OCI-LY3 (cell line): ENCODE results near the gene FABP1.

ENCODE experiments used
- EZH2phosphoT487 ChIP-seq: fragments of 200-600 bp; shearing (Covaris generic); IDR thresholded peaks from 2 replicates; pipeline ENCODE4 v1.6.1; 2018; ENCODE audit warnings: antibody characterized with exemption, mixed run types, low read depth
- TF ChIP-seq, protein P1 (sequence below): fragments of 200-600, 300-600 bp; sonication (generic); IDR thresholded peaks from 2 replicates; pipeline ENCODE4 v1.5.1; 2014; ENCODE audit warnings: antibody characterized with exemption, low read length, low read depth

DNA sequence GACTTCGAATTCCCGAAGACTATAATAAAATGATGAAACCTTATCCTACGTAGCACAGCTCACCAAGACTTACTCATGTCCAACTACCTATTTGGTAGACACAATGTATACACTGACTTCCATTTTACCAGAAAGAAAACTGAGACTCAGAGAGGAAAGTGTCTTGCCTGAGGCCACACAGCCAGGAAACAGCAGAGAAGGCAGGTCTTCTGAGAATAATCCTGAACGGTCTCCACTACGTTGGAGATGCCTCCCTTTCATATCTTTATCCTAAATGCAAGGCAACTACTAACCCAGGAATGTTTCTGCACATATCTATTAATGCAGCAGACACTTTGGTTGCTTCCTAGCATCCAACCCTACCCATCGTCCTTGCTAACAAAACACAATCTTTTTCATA is 11.9 kb upstream of the FABP1 start:
- TF ChIP-seq EZH2phosphoT487, result no peak
- TF ChIP-seq, protein P1, sequence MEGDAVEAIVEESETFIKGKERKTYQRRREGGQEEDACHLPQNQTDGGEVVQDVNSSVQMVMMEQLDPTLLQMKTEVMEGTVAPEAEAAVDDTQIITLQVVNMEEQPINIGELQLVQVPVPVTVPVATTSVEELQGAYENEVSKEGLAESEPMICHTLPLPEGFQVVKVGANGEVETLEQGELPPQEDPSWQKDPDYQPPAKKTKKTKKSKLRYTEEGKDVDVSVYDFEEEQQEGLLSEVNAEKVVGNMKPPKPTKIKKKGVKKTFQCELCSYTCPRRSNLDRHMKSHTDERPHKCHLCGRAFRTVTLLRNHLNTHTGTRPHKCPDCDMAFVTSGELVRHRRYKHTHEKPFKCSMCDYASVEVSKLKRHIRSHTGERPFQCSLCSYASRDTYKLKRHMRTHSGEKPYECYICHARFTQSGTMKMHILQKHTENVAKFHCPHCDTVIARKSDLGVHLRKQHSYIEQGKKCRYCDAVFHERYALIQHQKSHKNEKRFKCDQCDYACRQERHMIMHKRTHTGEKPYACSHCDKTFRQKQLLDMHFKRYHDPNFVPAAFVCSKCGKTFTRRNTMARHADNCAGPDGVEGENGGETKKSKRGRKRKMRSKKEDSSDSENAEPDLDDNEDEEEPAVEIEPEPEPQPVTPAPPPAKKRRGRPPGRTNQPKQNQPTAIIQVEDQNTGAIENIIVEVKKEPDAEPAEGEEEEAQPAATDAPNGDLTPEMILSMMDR, result no peak
